Karpas-422 (cell line): Measurements from ENCODE around the gene CCDC138. TPM values are rescaled to one million over a fixed set of nuclear protein-coding genes. Genes with fewer than 3 reads are reported as not detected.

Source experiments
- DNase-seq: peaks from one replicate; pipeline ENCODE4 v3.0.0-alpha.2; 2015
- H2AFZ ChIP-seq: fragments of 200-600 bp; sonication (generic); 2 replicates; pipeline ENCODE4 v1.6.1; 2014; ENCODE audit warnings: antibody characterized with exemption, low read length, mixed read lengths
- H3K27ac ChIP-seq: fragments of 200-600 bp; sonication (generic); 2 replicates; pipeline ENCODE4 v1.5.1; 2014; ENCODE audit warnings: mild to moderate bottlenecking, low read length, moderate library complexity
- H3K27me3 ChIP-seq: fragments of 200-600 bp; sonication (generic); 2 replicates; pipeline ENCODE4 v1.6.1; 2014; ENCODE audit warnings: low read length, mixed read lengths
- H3K36me3 ChIP-seq: fragments of 200-600 bp; sonication (generic); 2 replicates; pipeline ENCODE4 v1.6.1; 2014; ENCODE audit warnings: low read length, mixed read lengths; ENCODE audit not compliant: insufficient read depth
- H3K4me1 ChIP-seq: fragments of 200-600 bp; sonication (generic); 2 replicates; pipeline ENCODE4 v1.6.1; 2014; ENCODE audit warnings: mild to moderate bottlenecking, low read length, mixed read lengths
- H3K4me2 ChIP-seq: fragments of 200-600 bp; sonication (generic); 2 replicates; pipeline ENCODE4 v1.6.1; 2014; ENCODE audit warnings: low read length, low read depth, mild to moderate bottlenecking; ENCODE audit not compliant: poor library complexity, severe bottlenecking
- H3K4me3 ChIP-seq: fragments of 200-600 bp; sonication (generic); 2 replicates; pipeline ENCODE4 v1.5.1; 2014; ENCODE audit warnings: mild to moderate bottlenecking, antibody characterized with exemption, low read length, mixed read lengths
- H3K79me2 ChIP-seq: fragments of 200-600 bp; sonication (generic); 2 replicates; pipeline ENCODE4 v1.6.1; 2014; ENCODE audit warnings: mild to moderate bottlenecking, low read length, mixed read lengths
- H3K9ac ChIP-seq: fragments of 200-600 bp; sonication (generic); 2 replicates; pipeline ENCODE4 v1.6.0; 2014; ENCODE audit warnings: low read length
- H3K9me2 ChIP-seq: fragments of 200-600 bp; sonication (generic), shearing (Covaris generic); replicated peaks from 2 replicates; pipeline ENCODE4 v1.6.0; 2014; ENCODE audit warnings: mild to moderate bottlenecking, low read length, moderate library complexity; ENCODE audit not compliant: insufficient read depth
- H3K9me3 ChIP-seq: fragments of 300-700, 200-600 bp; sonication (generic); 2 replicates; pipeline ENCODE4 v1.6.1; 2014; ENCODE audit warnings: low read length, mixed read lengths
- H4K20me1 ChIP-seq: fragments of 200-600 bp; sonication (generic); 2 replicates; pipeline ENCODE4 v1.6.1; 2014; ENCODE audit warnings: mild to moderate bottlenecking, antibody characterized with exemption, low read length, low read depth; ENCODE audit not compliant: insufficient read depth
- total RNA-seq: library from RNA; depleted of rRNA; stranded (reverse); fragments of >200 nt; shearing (Covaris generic); gene quantifications from 2 replicates; pipeline ENCODE4 v1.2.3, GENCODE V29; 2014; ENCODE audit warnings: low replicate concordance

Gene CCDC138
- total RNA-seq, 1 experiment from 2014 or later, result 15.3 TPM

GRCh38 chr2:108884619-108885018 is 98.0 kb downstream of the CCDC138 start:
- DNase-seq, result no peak
- Histone ChIP-seq H3K4me3 (no peak overlapping the region), H3K4me1 (no peaks in the 10 kb centered on the region), H3K27ac (no peak overlapping the region), H3K36me3 (peaks cover 3% of the 10 kb centered on the region; the same call in 1 of the 2 replicates), H3K27me3 (no peaks in the 10 kb centered on the region), H3K4me2 (no peak overlapping the region), H3K79me2 (no peaks in the 10 kb centered on the region), H4K20me1 (no peaks in the 10 kb centered on the region), H3K9me3 (peaks cover 5% of the 10 kb centered on the region; the same call in 1 of the 2 replicates), H3K9me2 (no peaks in the 10 kb centered on the region), H2AFZ (no peak overlapping the region), H3K9ac (no peak overlapping the region)

- no peaks in the 10 kb centered on the region for H3K9me2 ChIP-seq
- no peaks in the 10 kb centered on the region for H3K27me3 ChIP-seq
- no peaks in the 10 kb centered on the region for H3K4me1 ChIP-seq
- no peak overlapping the region for H3K27ac ChIP-seq
- H3K4me2 ChIP-seq, result no peak overlapping the region
- H3K9ac ChIP-seq, result no peak overlapping the region
- no peaks in the 10 kb centered on the region for H4K20me1 ChIP-seq
- no peak overlapping the region for H2AFZ ChIP-seq
- no peak for DNase-seq
- no peaks in the 10 kb centered on the region for H3K79me2 ChIP-seq
- H3K36me3 ChIP-seq, result peaks cover 17% of the 10 kb centered on the region; the same call in 1 of the 2 replicates
- H3K9me3 ChIP-seq, result peaks cover 8% of the 10 kb centered on the region; the same call in 1 of the 2 replicates
- H3K4me3 ChIP-seq, result no peak overlapping the region
These were observed 103.3 kb downstream of the CCDC138 start for GRCh38 chr2:108889907-108890306.

DNA sequence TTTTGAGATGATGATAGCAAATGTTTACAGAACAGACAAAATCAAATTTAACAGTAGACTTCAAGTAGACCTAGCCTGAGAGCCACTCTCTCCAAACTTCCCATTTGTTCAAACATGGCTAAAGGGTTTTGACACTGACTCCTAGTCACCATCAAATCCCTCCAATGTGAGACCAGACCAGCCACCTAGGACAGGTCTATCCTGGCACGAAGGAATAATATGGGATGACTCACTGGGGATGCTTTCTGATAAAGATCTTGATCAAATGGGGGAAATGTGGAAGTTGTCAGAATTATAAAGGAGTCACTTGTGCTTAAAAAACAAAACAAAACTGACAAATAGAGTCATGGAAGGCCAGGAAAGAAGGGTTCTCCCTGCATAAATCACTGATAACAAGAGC is 106.7 kb downstream of the CCDC138 start:
- peaks cover 5% of the 10 kb centered on the region; the same call in 1 of the 2 replicates for H3K9me3 ChIP-seq
- no peak for DNase-seq
- H3K9ac ChIP-seq, result no peak overlapping the region
- no peaks in the 10 kb centered on the region for H3K27me3 ChIP-seq
- no peak overlapping the region for H3K4me3 ChIP-seq
- H3K4me2 ChIP-seq, result no peak overlapping the region
- no peaks in the 10 kb centered on the region for H3K4me1 ChIP-seq
- no peaks in the 10 kb centered on the region for H3K9me2 ChIP-seq
- H4K20me1 ChIP-seq, result no peaks in the 10 kb centered on the region
- no peak overlapping the region for H2AFZ ChIP-seq
- H3K36me3 ChIP-seq, result peaks cover 17% of the 10 kb centered on the region; the same call in 1 of the 2 replicates
- no peak overlapping the region for H3K27ac ChIP-seq
- H3K79me2 ChIP-seq, result no peaks in the 10 kb centered on the region

- DNase-seq, result no peak
These were observed 108.2 kb downstream of the CCDC138 start for GRCh38 chr2:108894766-108895165.

DNA sequence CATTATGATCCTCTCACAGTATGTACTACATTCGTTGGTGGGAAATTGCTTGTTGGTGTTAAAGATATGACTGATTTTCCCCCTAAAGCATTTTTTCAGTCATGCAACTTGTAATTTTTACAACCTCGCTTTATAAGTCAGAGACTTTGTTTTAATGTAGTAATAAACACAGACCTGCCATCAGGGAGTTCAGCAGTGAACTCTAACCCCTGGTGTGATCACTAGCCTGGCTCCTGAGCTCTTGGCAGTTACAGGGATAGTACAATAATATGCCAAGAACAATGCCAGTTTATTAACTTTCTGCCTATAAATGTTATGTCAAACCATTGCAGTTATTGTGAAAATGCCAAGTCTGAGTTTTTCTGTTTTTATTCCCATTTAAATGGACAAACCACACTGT is 108.6 kb downstream of the CCDC138 start:
- Histone ChIP-seq H3K4me2 (no peak overlapping the region), H3K4me1 (no peaks in the 10 kb centered on the region), H3K9ac (no peak overlapping the region), H4K20me1 (no peaks in the 10 kb centered on the region), H3K36me3 (peaks cover 9% of the 10 kb centered on the region; the same call in 1 of the 2 replicates), H3K4me3 (no peak overlapping the region), H3K27ac (no peak overlapping the region), H3K9me2 (no peaks in the 10 kb centered on the region), H3K79me2 (no peaks in the 10 kb centered on the region), H2AFZ (no peak overlapping the region), H3K9me3 (peaks cover 3% of the 10 kb centered on the region; the same call in 1 of the 2 replicates), H3K27me3 (no peaks in the 10 kb centered on the region)
- no peak for DNase-seq

More at GRCh38 chr2:108894766-108895165, 108.2 kb downstream of the CCDC138 start:
- Histone ChIP-seq H2AFZ (no peak overlapping the region), H3K79me2 (no peaks in the 10 kb centered on the region), H3K9ac (no peak overlapping the region), H3K27me3 (no peaks in the 10 kb centered on the region), H3K27ac (no peak overlapping the region), H3K4me3 (no peak overlapping the region), H3K9me3 (peaks cover 3% of the 10 kb centered on the region; the same call in 1 of the 2 replicates), H3K4me1 (no peaks in the 10 kb centered on the region), H4K20me1 (no peaks in the 10 kb centered on the region), H3K9me2 (no peaks in the 10 kb centered on the region), H3K36me3 (peaks cover 13% of the 10 kb centered on the region; the same call in 1 of the 2 replicates), H3K4me2 (no peak overlapping the region)

DNA sequence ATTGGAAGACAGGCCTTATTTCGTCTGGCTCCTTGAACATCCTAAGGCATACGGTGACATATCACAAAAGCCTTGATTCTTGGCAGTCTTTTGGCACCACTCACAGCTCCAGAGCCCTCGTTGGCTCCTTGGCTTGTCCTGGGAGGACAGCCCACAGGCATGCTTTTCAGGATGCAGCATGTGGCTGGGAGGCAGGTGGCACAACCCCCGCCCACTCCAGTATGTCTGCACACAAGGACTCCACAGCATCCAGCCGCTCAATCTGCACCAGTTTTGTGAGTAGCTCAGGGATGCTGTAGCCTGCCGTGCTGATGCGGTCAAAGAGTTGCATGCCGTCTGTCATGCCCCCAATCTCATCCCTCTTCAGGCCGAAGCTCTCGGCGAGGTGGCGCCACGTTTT is 110.2 kb downstream of the CCDC138 start:
- H2AFZ ChIP-seq, result no peak overlapping the region

DNA sequence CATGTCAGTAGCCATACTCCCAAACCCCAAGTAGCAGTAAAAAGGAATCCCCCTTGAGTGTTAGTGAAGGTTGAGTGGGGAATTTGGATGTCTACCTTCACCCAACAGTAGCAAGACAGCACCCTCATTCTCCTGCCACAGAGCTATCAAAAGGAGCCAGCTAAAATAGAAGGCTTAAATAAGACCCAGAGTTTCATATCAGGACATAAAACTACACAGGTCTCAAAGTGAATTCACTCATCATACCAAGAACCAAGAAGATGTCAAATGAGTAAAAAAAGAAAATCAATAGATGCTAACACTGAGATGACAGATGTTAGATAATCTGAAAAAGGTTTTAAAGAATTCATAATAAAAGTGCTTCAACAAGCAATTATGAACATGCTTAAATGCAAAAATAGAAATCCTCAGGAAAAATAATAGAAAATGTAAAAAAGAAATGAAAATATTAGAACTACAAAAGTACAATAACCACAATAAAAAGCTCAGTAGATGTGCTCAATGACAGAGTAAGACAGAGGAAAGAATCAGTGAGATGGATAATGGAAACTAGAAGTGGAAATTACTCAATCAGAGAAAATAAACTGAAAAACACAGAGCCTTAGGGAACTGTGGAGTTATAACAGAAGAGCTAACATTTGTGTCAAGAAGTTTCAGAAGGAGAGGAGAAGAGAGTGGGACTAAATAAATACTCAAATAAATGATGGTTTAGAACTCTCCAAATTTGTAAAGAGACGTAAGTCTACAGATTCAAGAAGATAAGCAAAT is 111.9 kb downstream of the CCDC138 start:
- H3K4me3 ChIP-seq, result no peak overlapping the region
- H4K20me1 ChIP-seq, result no peaks in the 10 kb centered on the region
- H3K9me2 ChIP-seq, result no peaks in the 10 kb centered on the region
- no peak overlapping the region for H3K9ac ChIP-seq
- no peak for DNase-seq
- H2AFZ ChIP-seq, result no peak overlapping the region
- no peaks in the 10 kb centered on the region for H3K9me3 ChIP-seq
- H3K36me3 ChIP-seq, result no peaks in the 10 kb centered on the region
- no peaks in the 10 kb centered on the region for H3K4me1 ChIP-seq
- no peak overlapping the region for H3K27ac ChIP-seq
- no peaks in the 10 kb centered on the region for H3K79me2 ChIP-seq
- no peak overlapping the region for H3K4me2 ChIP-seq
- no peaks in the 10 kb centered on the region for H3K27me3 ChIP-seq

More for the DNA sequence above, 110.2 kb downstream of the CCDC138 start:
- no peaks in the 10 kb centered on the region for H3K9me3 ChIP-seq
- no peaks in the 10 kb centered on the region for H3K36me3 ChIP-seq
- H3K4me2 ChIP-seq, result no peak overlapping the region
- H3K79me2 ChIP-seq, result no peaks in the 10 kb centered on the region
- no peak overlapping the region for H3K4me3 ChIP-seq
- H3K4me1 ChIP-seq, result no peaks in the 10 kb centered on the region
- H3K9ac ChIP-seq, result no peak overlapping the region
- no peaks in the 10 kb centered on the region for H3K27me3 ChIP-seq
- H3K27ac ChIP-seq, result no peak overlapping the region
- no peak for DNase-seq
- no peaks in the 10 kb centered on the region for H4K20me1 ChIP-seq
- no peaks in the 10 kb centered on the region for H3K9me2 ChIP-seq

GRCh38 chr2:108904680-108905079 is 118.1 kb downstream of the CCDC138 start:
- Histone ChIP-seq H3K4me1 (peaks cover 15% of the 10 kb centered on the region), H3K27me3 (no peaks in the 10 kb centered on the region), H3K9me3 (no peaks in the 10 kb centered on the region), H3K4me3 (no peak overlapping the region), H3K36me3 (no peaks in the 10 kb centered on the region), H4K20me1 (no peaks in the 10 kb centered on the region), H3K79me2 (no peaks in the 10 kb centered on the region), H3K4me2 (no peak overlapping the region), H3K9ac (no peak overlapping the region), H3K27ac (no peak overlapping the region), H2AFZ (no peak overlapping the region), H3K9me2 (no peaks in the 10 kb centered on the region)
- no peak for DNase-seq
